Gastrocnemius medialis (tissue), 4 donors: ENCODE data around the gene RNF113B. TPM values are rescaled to one million over a fixed set of nuclear protein-coding genes. Genes with fewer than 3 reads are reported as not detected.

ENCODE experiments used
- ATAC-seq, 2 donors: fragments of 150-250 bp; one replicate each; pipeline ENCODE4 v1.9.1; 2016
- DNase-seq, 2 donors: peaks; one replicate each; pipeline ENCODE4 v3.0.0-alpha.2; 2019
- H3K27ac ChIP-seq, 4 donors: fragments of 200-600 bp; sonication (generic); 1 replicate in 1 of 4; 2 replicates in 3 of 4; pipeline ENCODE4 v1.5.1; 2016 to 2018; ENCODE audit warnings: mild to moderate bottlenecking in 2 of 4, moderate library complexity in 1 of 4
- H3K27me3 ChIP-seq, 3 donors: fragments of 200-600 bp; sonication (generic) in 2 of 3; 1 replicate in 1 of 3; 2 replicates in 2 of 3; pipeline versions ENCODE4 v1.5.1 to v1.6.0; 2016 to 2019; ENCODE audit warnings: mild to moderate bottlenecking in 1 of 3, moderate library complexity in 1 of 3
- H3K36me3 ChIP-seq, 2 donors: fragments of 200-600 bp; sonication (generic) in 1 of 2; one replicate each; pipeline ENCODE4 v1.5.1; 2017 to 2018
- H3K4me1 ChIP-seq, 2 donors: fragments of 200-600 bp; sonication (generic) in 1 of 2; one replicate each; pipeline ENCODE4 v1.5.1; 2016 to 2017; ENCODE audit warnings: mild to moderate bottlenecking in 2 of 2
- H3K4me3 ChIP-seq, 4 donors: fragments of 200-600 bp; sonication (generic) in 3 of 4; 1 replicate in 1 of 4; 2 replicates in 3 of 4; pipeline ENCODE4 v1.5.1; 2016 to 2019; ENCODE audit warnings: mild to moderate bottlenecking in 2 of 4
- H3K9me3 ChIP-seq, 3 donors: fragments of 200-600 bp; sonication (generic) in 2 of 3; 1 replicate in 1 of 3; 2 replicates in 2 of 3; pipeline ENCODE4 v1.5.1; 2016 to 2019
- POLR2A ChIP-seq, 2 donors: fragments of 450-650 bp; IDR thresholded peaks; one replicate each; pipeline ENCODE4 v1.6.1; 2017; ENCODE audit warnings: antibody characterized with exemption in 2 of 2, mild to moderate bottlenecking in 2 of 2, moderate library complexity in 2 of 2
- in situ Hi-C, 4 donors: fragments of 200-750 bp; cut with MboI; loops; one replicate each; pipeline versions ENCODE4 v1.15.0 to v1.8.0; 2017; ENCODE audit warnings: low sequenced_read_pairs in 4 of 4
- intact Hi-C: fragments of 100-400 bp; cut with DNase I; formaldehyde crosslinking; loops from one replicate; pipeline ENCODE4 v1.15.1; 2023; ENCODE audit warnings: low total_unique reads
- total RNA-seq, 4 donors: library from RNA; depleted of rRNA; stranded (reverse); fragments of >200 nt; gene quantifications; one replicate each; pipeline versions ENCODE4 v1.1.0 to v1.2.3, GENCODE V29; 2016
- TF ChIP-seq, protein P1 (sequence below), 5 experiments: fragments of 450-650 bp in 3 of 5; fragments of 200-600 bp in 2 of 5; sonication (generic) in 2 of 5; IDR thresholded peaks in 4 of 5; conservative IDR thresholded peaks in 1 of 5; 1 replicate in 4 of 5; 2 replicates in 1 of 5; pipeline ENCODE4 v1.5.1; 2016 to 2019; ENCODE audit warnings: antibody characterized with exemption in 5 of 5, mild to moderate bottlenecking in 3 of 5, moderate library complexity in 3 of 5

Gene RNF113B
- total RNA-seq, 4 donors from 2014 or later: not detected

- ATAC-seq (no peak), DNase-seq (no peak)
- no peak overlapping the region for H3K27ac ChIP-seq
- TF ChIP-seq, protein P1, sequence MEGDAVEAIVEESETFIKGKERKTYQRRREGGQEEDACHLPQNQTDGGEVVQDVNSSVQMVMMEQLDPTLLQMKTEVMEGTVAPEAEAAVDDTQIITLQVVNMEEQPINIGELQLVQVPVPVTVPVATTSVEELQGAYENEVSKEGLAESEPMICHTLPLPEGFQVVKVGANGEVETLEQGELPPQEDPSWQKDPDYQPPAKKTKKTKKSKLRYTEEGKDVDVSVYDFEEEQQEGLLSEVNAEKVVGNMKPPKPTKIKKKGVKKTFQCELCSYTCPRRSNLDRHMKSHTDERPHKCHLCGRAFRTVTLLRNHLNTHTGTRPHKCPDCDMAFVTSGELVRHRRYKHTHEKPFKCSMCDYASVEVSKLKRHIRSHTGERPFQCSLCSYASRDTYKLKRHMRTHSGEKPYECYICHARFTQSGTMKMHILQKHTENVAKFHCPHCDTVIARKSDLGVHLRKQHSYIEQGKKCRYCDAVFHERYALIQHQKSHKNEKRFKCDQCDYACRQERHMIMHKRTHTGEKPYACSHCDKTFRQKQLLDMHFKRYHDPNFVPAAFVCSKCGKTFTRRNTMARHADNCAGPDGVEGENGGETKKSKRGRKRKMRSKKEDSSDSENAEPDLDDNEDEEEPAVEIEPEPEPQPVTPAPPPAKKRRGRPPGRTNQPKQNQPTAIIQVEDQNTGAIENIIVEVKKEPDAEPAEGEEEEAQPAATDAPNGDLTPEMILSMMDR (IDR thresholded peaks at IDR 0.05 in 4 of 5, conservative IDR thresholded peaks at IDR 0.05 in 1 of 5): no peak
- no peak for TF ChIP-seq POLR2A (IDR thresholded peaks at IDR 0.05)
- intact Hi-C loops: no loop called here
- H3K4me1 ChIP-seq: peaks cover 0 to 9% of the 10 kb centered on the region in 2 donors
- no peak overlapping the region for H3K4me3 ChIP-seq
- in situ Hi-C loops: no loop called here
- no peaks in the 10 kb centered on the region for H3K27me3 ChIP-seq
- peaks cover 0 to 5% (median 0%) of the 10 kb centered on the region in 3 donors for H3K9me3 ChIP-seq
- no peaks in the 10 kb centered on the region for H3K36me3 ChIP-seq
These were observed 31.5 kb upstream of the RNF113B start for GRCh38 chr13:98208606-98209005.

DNA sequence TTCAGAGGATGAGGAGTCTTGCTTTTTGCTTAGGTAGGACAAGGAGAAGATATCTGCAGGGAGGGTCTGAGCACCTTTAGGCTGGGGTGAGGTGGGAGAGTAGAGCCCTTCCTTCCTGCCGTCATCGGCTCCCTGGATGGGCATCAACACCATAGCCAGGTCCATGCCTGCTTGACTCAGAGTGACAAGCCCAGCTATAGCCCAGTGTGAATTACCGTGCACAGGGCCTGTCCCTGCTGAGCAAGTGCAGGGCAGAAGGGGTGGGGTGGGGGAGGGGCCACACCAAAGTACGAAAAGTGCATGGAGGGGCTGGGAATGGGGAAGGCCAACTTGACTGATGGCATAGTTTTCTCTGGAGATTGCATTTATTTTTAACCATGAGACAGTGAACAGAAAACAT, 30.3 kb upstream of the RNF113B start:
- TF ChIP-seq, protein P1 (IDR thresholded peaks at IDR 0.05 in 4 of 5, conservative IDR thresholded peaks at IDR 0.05 in 1 of 5): no peak
- TF ChIP-seq POLR2A (IDR thresholded peaks at IDR 0.05): no peak
- no peak for ATAC-seq
- in situ Hi-C loops (no loop called here), intact Hi-C loops (no loop called here)
- no peak overlapping the region for H3K4me3 ChIP-seq
- H3K27me3 ChIP-seq: no peaks in the 10 kb centered on the region
- no peaks in the 10 kb centered on the region for H3K36me3 ChIP-seq
- H3K4me1 ChIP-seq: peaks cover 0 to 9% of the 10 kb centered on the region in 2 donors
- H3K27ac ChIP-seq: no peak overlapping the region
- H3K9me3 ChIP-seq: peaks cover 0 to 5% (median 0%) of the 10 kb centered on the region in 3 donors
- DNase-seq: no peak

GRCh38 chr13:98206946-98207345, 29.9 kb upstream of the RNF113B start:
- no peak overlapping the region for H3K27ac ChIP-seq
- no peak overlapping the region for H3K4me3 ChIP-seq
- H3K36me3 ChIP-seq: no peaks in the 10 kb centered on the region
- DNase-seq (no peak), ATAC-seq (no peak)
- intact Hi-C loops (no loop called here), in situ Hi-C loops (no loop called here)
- peaks cover 0 to 9% of the 10 kb centered on the region in 2 donors for H3K4me1 ChIP-seq
- H3K27me3 ChIP-seq: no peaks in the 10 kb centered on the region
- TF ChIP-seq, protein P1 (IDR thresholded peaks at IDR 0.05 in 4 of 5, conservative IDR thresholded peaks at IDR 0.05 in 1 of 5): no peak
- no peak for TF ChIP-seq POLR2A (IDR thresholded peaks at IDR 0.05)
- peaks cover 0 to 5% (median 0%) of the 10 kb centered on the region in 3 donors for H3K9me3 ChIP-seq

DNA sequence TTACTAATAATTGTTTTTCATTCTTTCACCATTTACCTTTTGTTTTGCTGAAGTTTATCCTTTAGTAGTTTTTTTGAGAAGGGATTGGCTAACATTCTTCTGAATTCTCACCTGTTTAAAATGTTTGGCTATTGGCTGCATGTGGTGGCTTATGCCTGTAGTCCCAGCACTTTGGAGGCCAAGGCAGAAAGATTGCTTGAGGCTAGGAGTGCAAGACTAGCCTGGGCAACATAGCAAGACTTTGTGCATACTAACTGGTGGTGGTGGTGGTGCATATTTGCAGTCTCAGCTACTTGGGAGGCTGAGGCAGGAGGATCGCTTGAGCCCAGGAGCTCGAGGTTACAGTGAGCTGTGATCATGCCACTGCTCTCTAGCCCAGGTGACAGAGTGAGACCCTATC, 27.5 kb upstream of the RNF113B start:
- Histone ChIP-seq H3K9me3 (peaks cover 0 to 5% (median 0%) of the 10 kb centered on the region in 3 donors), H3K4me1 (peaks cover 6 to 9% of the 10 kb centered on the region in 2 donors), H3K27ac (no peak overlapping the region), H3K36me3 (no peaks in the 10 kb centered on the region), H3K27me3 (no peaks in the 10 kb centered on the region), H3K4me3 (no peak overlapping the region)
- ATAC-seq (no peak), DNase-seq (no peak)
- TF ChIP-seq, protein P1 (IDR thresholded peaks at IDR 0.05 in 4 of 5, conservative IDR thresholded peaks at IDR 0.05 in 1 of 5): no peak
- TF ChIP-seq POLR2A (IDR thresholded peaks at IDR 0.05): no peak
- intact Hi-C loops (no loop called here), in situ Hi-C loops (no loop called here)
